SK-N-MC (cell line): ENCODE results near the gene CHI3L1.

ENCODE experiments used
- EZH2 ChIP-seq: fragments of 200-600 bp; sonication (generic); IDR thresholded peaks from one replicate; pipeline ENCODE4 v1.6.1; 2017; ENCODE audit warnings: antibody characterized with exemption
- FOXP2 ChIP-seq: optimal IDR thresholded peaks from 2 replicates; pipeline ENCODE3; 2011; ENCODE audit warnings: mild to moderate bottlenecking, moderate library complexity; ENCODE audit not compliant: insufficient read depth; ENCODE audit errors: extremely low read length, control extremely low read depth
- POLR2AphosphoS5 ChIP-seq: IDR thresholded peaks from 2 replicates; pipeline ENCODE4 v1.6.1; 2012; ENCODE audit warnings: mild to moderate bottlenecking, low read depth, low read length, borderline replicate concordance

DNA sequence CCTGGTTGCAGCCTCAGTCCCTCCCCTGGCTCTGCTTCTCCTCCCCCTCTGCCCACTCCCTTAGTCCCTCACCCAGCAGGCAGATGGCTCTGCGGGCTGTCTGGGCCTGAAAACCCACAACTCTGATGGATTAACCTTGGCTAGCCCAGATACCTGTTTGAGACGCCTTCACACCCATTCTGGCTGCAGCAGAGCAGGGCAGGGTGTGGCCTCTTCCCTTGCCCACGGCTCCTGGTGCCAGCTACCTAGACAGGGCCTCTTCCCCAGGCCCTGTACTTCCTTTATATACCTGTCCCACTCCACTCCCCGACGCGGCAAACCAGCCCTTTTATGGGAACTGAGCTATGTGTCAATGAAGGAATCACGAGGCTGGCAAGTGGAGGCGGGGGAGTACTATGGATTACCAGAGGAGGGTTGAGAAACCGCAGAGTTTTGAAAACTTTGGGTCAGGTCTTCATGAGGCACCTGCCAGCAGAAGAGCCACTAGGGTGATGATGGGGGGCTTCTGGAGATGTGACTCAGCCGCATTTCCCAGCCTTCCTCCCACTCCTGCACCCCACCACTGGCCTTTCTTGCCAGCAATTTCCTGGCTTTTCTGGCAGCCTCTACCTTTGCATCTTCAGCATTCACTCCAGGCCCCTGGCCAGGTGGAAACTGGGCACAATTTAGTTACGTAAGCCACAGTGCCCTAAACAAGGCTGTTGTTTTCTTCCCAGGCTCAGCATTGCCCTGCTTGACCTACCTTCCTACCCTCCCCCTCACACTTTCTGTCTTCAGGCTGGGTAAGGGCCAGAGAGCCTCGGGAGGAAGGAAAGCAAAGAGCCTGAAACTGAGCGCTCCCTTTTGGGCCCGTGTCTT is at the start of gene CHI3L1:
- no peak for TF ChIP-seq EZH2
- TF ChIP-seq POLR2AphosphoS5, result no peak
- TF ChIP-seq FOXP2, result no peak
